ENCODE measurements around the gene KLK1.
"Not testable (repeated sequence)": the region's sequence is repeated elsewhere in the genome, so short reads cannot be mapped to it uniquely, and the experiment has no call there.

The KLK1 gene

GRCh38 chr19:50792272-50793250, 31.0 kb downstream of the KLK1 start:
- no peak for DNase-seq (ENCODE audit: low read depth)

- no peak for DNase-seq (ENCODE audit: low read depth)
These were observed 31.9 kb downstream of the KLK1 start for GRCh38 chr19:50791594-50792271.

- no peak for DNase-seq (ENCODE audit: low read depth)
These were observed 32.6 kb downstream of the KLK1 start for GRCh38 chr19:50790922-50791467.

- no peak for DNase-seq (ENCODE audit: low read depth)
These were observed 33.2 kb downstream of the KLK1 start, which contains the start of gene ACP4 for GRCh38 chr19:50790396-50790795. Gene ACP4, plus strand, starts transcription at chr19:50790415. Its CDS starts 0 bp downstream, at chr19:50790415.

- no peak for DNase-seq (ENCODE audit: low read depth)
These were observed 38.3 kb downstream of the KLK1 start for GRCh38 chr19:50785329-50785728.

GRCh38 chr19:50784710-50785109, 38.9 kb downstream of the KLK1 start:
- DNase-seq (ENCODE audit: low read depth) = no peak

GRCh38 chr19:50783848-50784152, 39.8 kb downstream of the KLK1 start:
- DNase-seq (ENCODE audit: low read depth) = not testable (repeated sequence)

- no peak for DNase-seq (ENCODE audit: low read depth)
These were observed 42.7 kb downstream of the KLK1 start for GRCh38 chr19:50780753-50781435.

- no peak for DNase-seq (ENCODE audit: low read depth)
These were observed 43.8 kb downstream of the KLK1 start for GRCh38 chr19:50779504-50780457.

GRCh38 chr19:50778906-50779430, 44.6 kb downstream of the KLK1 start:
- DNase-seq (ENCODE audit: low read depth) = no peak

- no peak for DNase-seq (ENCODE audit: low read depth)
These were observed 45.7 kb downstream of the KLK1 start for GRCh38 chr19:50777830-50778303.

- DNase-seq (ENCODE audit: low read depth) = no peak
These were observed 46.3 kb downstream of the KLK1 start for GRCh38 chr19:50777261-50777660.

- DNase-seq (ENCODE audit: low read depth) = no peak
These were observed 47.5 kb downstream of the KLK1 start for GRCh38 chr19:50776131-50776530.

- DNase-seq (ENCODE audit: low read depth) = not testable (repeated sequence)
These were observed 50.1 kb downstream of the KLK1 start for GRCh38 chr19:50773454-50773853.

- DNase-seq (ENCODE audit: low read depth) = not testable (repeated sequence)
These were observed 50.7 kb downstream of the KLK1 start for GRCh38 chr19:50772912-50773311.

- no peak for DNase-seq (ENCODE audit: low read depth)
These were observed 51.1 kb downstream of the KLK1 start for GRCh38 chr19:50772476-50772875.

- DNase-seq (ENCODE audit: low read depth) = no peak
These were observed 52.7 kb downstream of the KLK1 start for GRCh38 chr19:50770888-50771287.

- not testable (repeated sequence) for DNase-seq (ENCODE audit: low read depth)
These were observed 53.4 kb downstream of the KLK1 start, which contains the start of gene GPR32 for GRCh38 chr19:50770164-50770563. Gene GPR32, plus strand, starts transcription at chr19:50770464. Its CDS starts 137 bp downstream, at chr19:50770601.

All from T-helper 22 cell (primary cell).